ENCODE measurements around the gene ZMYND19.

GRCh38 chr9:137569609-137570203, 20.6 kb downstream of the ZMYND19 start:
- TF ChIP-seq CTCF (IDR thresholded peaks at IDR 0.05) (no peak), POLR2A (IDR thresholded peaks at IDR 0.05) (no peak), EP300 (IDR thresholded peaks at IDR 0.05) (no peak)

All from stomach (tissue), 4 donors.